Ureter (tissue), 1 donor: ENCODE data around the gene KIAA1217. TPM values are rescaled to one million over a fixed set of nuclear protein-coding genes. Genes with fewer than 3 reads are reported as not detected.
"Not testable (repeated sequence)": the region's sequence is repeated elsewhere in the genome, so short reads cannot be mapped to it uniquely, and the experiment has no call there.

ENCODE experiments used
- DNase-seq: peaks from one replicate; pipeline ENCODE4 v3.0.0-alpha.2; 2020; ENCODE audit warnings: low spot score
- total RNA-seq: library from RNA; stranded (reverse); gene quantifications from one replicate; pipeline ENCODE4 v1.2.4, GENCODE V29; 2023
- donor health status: DM: yes; HTN: yes; CAD: no.

The KIAA1217 gene
- total RNA-seq, 1 donor from 2014 or later = 108 TPM

DNA sequence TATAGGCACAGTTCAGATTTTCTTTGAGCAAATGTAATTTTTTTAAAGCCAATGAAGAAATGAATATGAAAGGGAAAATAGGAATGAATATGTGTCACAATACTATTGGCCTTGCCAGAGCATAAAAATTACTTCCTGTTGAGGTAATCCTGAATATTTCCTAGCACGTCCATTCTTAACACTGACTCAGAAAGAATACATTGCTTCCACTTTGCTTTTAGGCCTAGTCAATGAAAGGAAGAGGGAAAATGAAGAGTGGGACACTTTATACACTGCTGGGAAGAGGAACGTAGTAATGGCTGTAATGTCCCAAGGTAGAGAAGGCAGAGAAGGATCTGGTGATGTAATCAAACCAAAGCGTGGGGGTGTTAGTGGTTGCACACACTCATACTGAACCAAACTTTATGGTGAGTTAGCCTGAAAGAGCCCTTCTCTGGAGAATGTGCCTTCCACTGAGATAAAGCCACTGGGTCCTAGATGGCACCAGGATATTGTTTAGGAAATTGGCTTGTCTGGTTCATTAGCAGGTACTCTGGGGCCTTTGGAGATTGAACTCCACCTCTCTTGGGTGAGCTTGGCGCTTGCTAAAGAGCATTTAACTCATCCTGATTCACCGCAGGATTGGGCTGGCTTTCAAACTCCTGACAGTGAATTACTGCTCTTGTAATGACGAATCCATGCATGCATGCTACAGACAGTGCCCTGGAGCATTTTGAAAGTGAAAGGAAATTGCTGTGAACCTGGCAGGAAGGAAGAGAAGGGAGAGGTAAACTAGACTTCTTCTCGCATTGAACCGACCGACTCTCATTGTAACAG is 254.9 kb downstream of the KIAA1217 start:
- DNase-seq = no peak

DNA sequence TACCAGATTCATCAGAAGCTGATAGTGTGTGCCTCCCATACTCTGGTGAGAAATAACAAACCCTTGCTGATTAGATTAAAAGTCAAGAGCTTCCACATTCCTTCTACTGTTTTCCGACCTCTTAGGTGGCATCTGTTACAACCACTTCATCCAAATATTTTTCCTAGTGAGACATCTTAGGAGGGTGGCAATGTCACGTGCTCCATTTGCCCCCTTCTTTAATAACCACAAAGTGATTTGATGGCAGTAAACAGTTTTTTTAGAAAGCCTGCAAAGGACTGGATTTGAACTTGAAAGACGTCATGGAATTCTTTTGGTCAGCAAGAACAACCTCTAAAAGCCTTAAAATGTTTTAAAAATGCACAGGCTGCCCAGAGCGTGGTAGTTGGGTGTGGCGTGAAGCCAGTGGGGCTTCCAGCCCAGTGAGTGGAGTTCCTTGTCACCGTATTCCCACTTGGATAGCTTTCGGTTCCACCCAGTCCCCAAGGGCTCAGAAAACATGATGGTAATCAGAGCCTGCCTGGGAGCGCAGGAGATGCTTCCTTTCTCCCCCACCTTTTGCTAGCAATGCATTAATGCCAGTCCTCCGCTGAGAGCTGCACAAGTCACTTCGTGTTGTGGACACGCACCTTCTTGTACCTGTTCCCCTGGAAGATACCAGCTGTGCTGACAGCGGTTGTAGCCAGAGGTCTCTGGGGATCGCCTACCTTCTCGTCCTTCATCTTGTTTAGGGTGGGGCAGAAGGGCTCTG is 256.4 kb downstream of the KIAA1217 start:
- no peak for DNase-seq

DNA sequence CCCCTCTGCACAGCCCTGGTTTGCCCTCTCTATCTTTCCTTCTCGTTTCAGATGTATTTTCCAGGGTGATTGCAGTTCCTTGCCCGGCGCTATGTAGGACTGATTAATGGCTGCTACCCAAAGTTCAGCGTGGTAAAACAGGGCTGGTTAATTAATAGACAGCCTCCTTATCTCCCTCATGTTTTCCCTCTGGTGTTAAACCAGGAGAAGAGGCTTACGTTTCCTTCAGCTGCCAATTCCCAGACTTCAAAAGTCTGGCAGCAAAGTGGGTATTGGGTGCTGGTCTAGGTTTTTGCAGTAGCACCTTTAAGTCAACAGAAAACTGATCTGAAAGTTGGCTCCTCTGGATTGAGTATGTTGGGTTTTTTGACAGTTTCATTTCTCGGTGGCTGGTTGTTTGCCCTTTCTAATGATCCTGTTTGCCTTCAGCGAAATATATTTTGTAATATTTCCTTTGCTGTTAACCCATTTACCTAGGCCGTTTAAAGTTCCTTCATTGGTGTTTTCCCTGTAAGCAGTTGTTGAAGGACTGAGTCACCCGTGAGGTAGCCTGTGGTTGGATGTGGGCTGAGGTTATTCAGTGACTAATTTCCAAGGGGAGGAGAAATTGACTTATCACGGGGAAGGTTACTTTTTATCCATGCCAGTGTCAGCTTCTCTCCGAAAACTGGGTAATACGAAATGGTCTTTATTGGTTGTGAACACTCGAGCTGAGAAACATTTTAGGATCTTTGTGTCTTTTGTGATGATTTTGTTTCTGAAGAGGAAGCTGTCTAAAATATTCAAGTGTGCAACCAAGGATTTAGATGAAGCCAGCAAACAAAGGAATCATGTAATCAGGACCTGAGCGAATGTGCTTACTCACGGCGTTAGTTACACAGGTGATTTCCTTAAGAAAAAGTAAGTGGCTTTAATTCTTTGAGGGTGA is 257.2 kb downstream of the KIAA1217 start:
- DNase-seq = peak; percentile 60

DNA sequence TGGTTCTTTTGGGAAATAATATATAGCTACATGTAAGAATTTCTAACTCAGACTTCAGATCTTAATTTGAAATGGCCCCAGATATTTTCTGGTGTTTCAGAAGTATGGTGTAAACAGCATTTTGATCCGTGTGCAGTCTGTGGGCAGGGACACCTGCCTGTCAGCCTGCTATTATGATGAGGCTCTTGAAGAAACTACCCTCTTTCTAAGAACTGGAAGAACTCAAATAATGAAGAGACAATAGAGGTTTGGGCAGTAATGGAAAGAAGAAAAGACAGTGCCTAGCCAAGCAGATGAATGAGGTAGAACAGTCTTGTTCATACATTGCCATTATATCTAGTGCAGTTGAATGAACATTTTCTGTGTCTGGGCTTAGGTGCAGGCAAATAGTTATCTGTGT is 258.2 kb downstream of the KIAA1217 start:
- no peak for DNase-seq

DNA sequence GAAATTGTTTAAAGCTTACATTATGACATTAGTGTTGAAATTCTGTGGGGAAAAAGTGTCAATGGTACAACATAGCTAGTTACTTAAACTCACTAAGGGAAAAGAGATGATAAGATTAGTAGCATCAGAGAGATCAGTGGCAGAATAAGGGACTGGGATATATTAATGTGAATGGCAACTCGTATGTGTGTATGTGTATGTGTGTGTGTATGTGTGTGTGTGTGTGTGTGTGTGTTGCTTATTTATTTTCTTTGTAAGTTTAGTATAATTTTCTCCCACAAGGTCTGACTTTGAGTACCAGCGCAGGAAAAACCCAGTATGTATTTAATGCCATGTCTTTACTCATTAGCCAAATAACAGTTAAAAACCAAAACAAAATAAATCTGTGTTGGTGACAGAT is 258.7 kb downstream of the KIAA1217 start:
- DNase-seq = no peak

DNA sequence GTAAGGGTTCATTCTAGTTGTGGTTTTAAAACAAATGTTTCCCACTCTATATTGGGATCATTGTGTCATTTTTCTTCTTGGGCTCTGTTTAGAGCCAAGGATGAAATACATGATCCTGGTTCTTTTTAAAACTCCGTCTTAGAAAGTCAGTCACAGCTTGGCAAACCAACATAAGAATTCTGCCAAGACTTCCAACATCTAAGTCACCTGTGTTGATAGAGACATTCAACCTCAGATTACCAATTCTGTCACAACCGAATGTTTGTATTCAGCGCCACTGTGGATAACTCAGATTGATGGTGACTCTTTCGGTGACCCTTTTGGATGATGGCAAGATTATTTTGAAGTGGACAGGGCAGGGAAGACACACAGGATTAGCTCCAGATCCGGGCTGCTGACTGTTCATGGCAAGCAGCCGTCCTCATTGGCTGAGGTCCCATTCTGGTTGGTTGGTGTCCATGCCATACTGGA is 259.4 kb downstream of the KIAA1217 start:
- DNase-seq = no peak

DNA sequence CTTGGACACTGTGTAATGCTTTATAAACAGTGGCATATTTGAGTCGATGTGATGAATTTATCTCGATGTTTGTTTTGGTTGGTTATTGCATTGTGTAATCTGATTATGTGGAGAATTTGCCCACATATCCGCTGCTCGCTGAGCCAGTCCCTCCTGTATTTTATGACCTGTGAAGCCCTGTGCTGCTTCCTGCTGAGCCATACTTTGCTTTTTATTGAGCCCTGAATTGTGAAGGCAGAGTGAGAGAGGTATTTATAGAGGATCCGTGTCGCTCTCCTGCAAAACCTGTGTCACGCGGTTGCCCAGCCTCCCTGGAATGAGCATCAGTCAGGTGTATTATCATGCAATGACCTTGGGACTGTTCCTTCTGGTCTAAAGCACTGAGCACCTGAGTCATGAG is 261.1 kb downstream of the KIAA1217 start:
- DNase-seq = peak; percentile 62

DNA sequence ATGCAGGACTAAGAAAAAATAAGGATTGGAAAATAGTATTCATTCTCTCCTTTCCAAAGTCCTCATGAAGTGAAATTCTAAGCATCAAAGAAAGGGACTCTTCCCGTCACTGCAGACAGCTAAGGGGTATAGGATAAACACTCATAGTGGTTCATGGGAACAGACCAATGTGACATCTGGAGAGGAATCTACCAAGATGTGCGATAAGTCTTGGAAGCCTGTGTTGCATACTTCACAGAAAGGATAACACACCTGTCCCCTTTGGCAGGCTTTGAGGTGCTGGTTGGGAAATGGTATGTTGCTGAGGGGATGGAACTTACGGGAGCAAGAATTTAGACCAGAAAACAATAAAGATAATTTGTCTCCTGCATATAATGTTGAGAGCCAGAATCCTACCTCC is 266.7 kb downstream of the KIAA1217 start:
- no peak for DNase-seq

DNA sequence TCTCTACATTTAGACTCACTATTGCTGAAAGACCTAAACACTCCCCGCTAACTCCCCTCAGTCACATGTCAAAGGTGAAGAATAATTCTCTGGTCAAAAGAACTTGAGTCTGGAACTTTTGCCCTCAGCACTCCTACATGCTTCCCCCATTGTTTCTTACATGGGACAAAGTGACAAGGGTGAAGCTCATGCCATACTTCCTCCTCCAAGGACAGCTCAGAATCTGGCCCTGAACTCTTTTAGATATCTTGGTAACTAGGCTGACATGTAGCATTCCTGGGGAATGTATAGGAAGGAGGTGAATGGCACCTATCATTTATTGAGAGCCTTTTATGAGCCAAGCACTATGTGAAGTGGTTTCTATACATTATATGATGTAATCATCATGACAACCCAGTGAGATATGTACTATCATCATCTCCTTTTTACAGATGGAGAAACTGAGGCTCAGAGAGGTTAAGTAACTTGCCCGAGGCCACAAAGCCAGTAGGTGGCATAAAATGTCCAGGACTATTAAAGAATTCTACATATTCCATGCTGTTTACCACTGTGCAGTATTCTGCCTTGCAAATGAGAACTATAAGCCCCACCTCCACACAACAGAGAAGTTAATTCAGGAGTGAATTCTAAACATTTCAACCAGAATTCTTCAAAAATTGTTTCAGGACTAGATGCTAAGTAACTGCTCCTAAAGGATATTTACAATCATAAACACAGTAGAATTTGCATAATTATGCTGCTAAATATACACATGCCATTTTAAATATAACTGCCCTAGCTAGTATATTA is 268.2 kb downstream of the KIAA1217 start:
- DNase-seq = no peak

DNA sequence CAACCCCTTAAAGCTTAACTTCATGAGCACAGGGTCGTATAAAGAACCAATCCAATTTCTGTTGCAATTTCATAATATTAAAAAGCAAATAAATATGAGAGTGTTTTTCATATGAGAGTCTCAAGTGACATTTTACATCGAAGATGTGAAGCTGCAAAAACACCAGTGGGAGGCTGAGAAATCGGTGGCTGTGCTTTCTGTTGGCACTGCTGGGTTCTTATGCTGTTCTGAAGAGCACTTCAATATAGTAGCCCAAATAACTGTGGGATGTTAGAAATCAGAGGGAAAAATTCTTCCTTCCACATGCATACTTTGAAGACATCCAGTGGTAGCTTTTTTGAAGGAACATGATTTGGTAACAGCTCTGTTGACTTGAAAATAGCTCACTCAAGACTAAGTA is 269.0 kb downstream of the KIAA1217 start:
- no peak for DNase-seq

DNA sequence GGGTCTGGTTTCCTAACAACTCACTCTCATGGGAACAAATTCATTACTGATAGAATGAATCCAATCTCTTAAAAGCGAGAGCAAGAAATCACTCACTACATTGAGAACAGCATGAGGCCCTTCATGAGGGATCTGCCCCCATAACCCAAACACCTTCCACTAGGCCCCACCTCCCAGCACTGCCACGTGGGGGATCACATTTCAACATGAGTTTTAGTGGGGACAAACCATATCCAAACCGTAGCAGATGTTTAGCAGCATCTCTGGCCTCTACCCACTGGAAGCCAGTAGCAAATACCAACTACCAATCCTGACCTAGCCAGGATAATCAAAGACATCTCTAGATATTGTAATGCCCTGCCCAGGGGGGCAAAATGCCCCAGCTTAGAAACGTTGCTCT is 270.9 kb downstream of the KIAA1217 start:
- no peak for DNase-seq

DNA sequence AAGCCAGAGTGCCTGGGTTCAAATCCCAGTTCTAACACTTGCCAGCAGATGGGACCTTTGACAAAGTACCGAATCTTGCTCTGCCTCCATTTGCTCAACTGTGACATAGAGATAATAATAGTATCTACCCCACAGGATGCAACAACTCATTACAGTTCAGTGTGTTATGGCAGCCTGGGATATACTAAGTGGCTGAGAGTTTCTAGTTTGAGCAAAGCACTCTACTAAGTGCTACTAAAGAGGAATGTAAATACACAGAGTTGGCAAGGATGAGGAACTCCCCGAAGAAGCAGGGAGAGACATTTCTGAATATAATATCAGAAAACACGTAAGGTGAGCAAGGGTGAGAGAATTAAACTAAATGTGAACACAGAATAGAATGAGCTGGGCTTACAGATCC is 271.5 kb downstream of the KIAA1217 start:
- DNase-seq = no peak

DNA sequence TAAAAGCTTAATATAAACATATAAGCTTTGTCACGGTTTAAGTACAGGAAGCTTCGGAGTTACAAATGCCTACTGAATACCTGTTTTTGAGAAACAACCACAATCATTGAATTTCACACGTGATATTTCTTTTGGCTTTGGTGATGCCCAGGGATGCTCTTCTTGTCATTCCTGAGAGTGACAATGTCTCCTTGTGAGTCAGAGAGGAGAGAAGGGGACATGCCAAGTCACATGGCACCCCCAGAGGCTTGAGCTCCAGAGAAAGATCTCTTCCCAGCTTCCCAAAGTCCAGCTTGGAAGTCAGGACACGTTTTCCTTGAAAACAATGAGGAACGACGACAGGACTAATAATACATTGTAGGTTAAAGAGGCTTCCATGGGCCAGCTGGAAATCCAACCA is 272.3 kb downstream of the KIAA1217 start:
- DNase-seq = no peak

DNA sequence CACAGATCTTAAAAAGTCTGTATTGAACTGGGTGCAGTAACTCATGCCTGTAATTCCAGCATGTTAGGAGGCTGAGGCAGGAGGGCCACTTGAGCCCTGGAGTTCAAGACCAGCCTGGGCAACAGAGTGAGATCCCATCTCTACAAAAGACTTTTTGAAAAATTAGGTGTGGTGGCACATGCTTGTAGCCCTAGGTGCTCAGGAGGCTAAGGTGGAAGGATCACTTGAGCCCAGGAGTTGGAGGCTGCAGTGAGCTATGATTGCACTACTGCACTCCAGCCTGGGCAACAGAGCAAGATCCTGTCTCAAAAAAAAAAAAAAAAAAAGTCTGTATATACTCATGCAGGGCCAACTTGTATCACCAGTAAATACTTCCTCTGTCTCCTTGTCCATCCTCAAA is 273.8 kb downstream of the KIAA1217 start:
- not testable (repeated sequence) for DNase-seq

DNA sequence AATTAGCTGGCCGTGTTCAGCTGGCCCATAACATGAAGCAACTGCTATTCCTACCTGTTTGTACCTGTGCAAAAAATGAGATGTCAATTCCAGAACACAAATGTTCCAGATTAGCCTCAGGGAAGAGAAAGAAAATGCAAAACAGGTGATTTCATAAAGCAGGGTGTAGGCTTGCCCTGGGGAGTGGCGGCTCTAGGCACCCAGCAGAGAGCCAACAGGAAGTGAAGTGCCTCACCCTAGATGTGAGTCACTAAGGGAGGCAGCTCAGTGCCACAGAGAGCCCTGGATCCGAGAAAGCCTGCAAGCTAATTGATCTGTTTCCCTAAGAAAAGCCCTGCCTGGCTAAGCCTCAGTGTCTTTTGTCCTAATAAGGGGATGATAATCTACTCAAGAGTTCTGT is 274.8 kb downstream of the KIAA1217 start:
- DNase-seq = peak; percentile 79

DNA sequence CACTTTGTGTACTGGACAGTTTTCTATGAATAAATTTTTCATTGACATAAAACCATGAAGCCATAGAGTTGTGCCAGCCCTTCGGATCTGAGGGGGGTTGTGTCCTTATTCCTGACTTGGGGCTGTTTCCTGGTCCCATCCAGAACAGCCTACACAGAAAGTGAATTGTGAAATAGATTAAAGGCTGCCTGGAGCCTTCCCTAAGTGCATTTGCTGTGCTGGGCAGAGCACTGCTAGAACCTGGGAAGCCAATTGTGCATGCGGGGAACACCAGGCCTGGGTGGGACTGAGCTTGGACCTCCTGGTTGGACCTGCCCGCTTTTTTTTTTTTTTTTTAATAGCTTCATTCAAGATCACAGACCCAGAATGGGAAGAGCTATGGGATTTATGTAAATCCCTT is 275.8 kb downstream of the KIAA1217 start:
- DNase-seq = no peak

DNA sequence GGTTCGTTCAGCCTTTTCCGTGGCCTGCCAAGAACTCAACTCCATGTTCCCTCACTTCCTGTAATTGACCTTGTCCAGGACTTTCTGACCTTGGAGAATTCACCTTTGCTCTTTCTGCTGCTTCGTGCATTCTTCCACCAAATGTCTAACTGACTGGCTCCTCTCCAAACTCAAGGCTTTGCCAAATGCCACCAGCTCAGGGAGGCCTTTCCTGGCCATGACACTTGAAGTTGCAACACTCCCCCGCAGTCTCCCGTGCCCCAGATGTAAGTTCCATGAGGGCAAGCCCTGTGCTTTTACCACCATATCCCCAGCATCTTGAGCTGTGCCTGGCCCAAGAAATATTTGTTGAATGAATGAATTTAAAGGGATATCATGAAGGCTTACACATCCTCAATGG is 276.4 kb downstream of the KIAA1217 start:
- DNase-seq = no peak

DNA sequence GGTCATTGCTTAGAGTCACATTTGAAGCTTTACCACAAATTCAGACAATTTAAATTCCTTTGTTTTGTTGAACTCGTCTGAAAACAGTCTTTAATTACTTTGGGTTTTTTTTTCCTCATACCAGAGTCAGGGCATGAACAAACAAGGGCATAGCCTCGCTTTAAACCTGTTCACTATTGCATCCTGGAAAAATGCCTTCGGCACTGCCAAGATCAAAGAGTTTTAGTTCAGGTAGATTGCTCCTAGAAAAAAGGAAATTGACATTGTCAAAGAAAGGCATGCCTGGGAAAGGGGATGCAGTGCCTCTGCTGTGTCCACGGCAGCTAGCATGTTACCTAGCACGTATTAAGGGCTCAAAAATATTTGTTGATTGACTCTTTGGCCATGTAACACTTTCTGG is 279.7 kb downstream of the KIAA1217 start:
- DNase-seq = no peak

DNA sequence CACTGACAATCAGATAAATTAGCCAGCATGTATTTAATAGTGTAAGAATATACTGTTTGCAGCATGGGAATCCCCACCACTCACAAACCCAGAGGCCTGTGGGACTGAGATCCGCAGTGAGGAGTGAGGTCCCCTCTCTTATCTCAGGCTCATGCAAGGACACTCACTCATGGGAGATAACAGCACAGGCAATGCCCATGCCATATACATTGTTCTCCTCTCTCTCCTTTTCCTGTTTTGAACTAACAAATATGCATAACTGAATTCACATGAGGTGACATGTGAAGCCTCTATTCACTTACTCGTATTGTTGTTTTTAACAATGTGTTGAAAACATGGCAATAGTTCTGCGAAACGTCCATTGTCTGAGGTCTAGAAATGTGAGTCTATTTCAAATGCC is 284.2 kb downstream of the KIAA1217 start:
- no peak for DNase-seq

DNA sequence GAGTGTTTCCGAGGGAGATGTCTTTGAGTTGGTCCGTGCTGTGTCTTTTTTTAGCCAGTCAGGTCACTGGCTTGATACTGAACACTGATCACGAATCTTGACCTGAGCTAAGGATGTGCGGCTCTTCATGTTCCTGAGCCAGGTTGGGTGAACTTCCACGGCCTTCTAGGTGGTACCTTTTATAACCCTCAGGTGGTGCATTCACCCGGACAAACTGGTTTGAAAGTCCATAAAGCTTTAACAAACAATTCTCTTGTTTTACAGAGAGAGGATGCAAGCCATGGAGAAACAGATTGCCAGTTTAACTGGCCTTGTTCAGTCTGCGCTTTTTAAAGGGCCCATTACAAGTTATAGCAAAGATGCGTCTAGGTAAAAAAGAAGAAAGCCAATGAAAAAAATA is 285.3 kb downstream of the KIAA1217 start:
- DNase-seq = no peak

DNA sequence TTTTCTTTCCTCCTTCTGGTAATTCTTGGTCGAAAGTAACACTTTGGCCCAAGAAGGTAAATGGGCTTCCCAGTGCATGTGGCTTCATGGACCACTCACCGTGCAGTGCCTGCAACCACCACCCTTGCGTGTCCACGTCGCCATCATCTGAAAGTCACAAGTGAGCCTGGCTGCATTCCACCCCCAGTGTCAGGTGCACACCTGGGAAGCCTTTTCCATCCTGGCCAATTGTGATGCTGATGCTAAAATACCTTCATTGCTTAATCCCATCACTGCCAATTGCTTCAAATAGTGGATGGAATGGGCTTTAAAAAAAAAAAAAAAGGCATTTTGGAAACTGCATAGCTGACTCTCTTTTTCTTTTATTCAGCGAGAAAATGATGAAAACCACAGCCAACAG is 285.8 kb downstream of the KIAA1217 start:
- no peak for DNase-seq
